Retina (tissue), 1 donor: ENCODE results near the gene HBA1.
"Not testable (repeated sequence)": the region's sequence is repeated elsewhere in the genome, so short reads cannot be mapped to it uniquely, and the experiment has no call there.

Source experiments
- DNase-seq: peaks from one replicate; pipeline ENCODE4 v3.0.0-alpha.2; 2016

Gene HBA1

DNA sequence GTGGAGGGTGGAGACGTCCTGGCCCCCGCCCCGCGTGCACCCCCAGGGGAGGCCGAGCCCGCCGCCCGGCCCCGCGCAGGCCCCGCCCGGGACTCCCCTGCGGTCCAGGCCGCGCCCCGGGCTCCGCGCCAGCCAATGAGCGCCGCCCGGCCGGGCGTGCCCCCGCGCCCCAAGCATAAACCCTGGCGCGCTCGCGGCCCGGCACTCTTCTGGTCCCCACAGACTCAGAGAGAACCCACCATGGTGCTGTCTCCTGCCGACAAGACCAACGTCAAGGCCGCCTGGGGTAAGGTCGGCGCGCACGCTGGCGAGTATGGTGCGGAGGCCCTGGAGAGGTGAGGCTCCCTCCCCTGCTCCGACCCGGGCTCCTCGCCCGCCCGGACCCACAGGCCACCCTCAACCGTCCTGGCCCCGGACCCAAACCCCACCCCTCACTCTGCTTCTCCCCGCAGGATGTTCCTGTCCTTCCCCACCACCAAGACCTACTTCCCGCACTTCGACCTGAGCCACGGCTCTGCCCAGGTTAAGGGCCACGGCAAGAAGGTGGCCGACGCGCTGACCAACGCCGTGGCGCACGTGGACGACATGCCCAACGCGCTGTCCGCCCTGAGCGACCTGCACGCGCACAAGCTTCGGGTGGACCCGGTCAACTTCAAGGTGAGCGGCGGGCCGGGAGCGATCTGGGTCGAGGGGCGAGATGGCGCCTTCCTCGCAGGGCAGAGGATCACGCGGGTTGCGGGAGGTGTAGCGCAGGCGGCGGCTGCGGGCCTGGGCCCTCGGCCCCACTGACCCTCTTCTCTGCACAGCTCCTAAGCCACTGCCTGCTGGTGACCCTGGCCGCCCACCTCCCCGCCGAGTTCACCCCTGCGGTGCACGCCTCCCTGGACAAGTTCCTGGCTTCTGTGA lies at the start of gene HBA1:
TSS of gene HBA1 (plus strand) at position 204 of the 906 bp plus-strand sequence. CDS start at position 241, 37 bp downstream.
- not testable (repeated sequence) for DNase-seq

DNA sequence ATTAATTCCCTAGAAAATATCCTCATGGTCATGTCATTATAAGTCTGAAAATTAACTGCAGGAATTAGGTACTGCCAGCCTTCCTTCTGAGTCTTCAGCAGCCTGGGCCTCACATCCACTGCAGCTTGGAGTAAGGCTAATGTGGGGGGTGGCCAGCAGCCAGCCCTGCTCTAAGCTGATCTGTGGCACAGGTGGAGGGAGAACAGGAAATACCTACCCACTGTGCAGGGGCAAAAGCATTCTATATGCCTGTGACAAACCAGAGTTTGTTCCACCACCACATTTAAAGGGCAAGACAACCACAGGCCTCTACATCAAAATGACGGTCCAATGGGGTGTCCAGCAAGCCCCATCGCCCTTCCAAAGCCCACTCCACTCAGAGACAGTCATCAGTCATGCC lies 47.4 kb upstream of the HBA1 start:
- no peak for DNase-seq

DNA sequence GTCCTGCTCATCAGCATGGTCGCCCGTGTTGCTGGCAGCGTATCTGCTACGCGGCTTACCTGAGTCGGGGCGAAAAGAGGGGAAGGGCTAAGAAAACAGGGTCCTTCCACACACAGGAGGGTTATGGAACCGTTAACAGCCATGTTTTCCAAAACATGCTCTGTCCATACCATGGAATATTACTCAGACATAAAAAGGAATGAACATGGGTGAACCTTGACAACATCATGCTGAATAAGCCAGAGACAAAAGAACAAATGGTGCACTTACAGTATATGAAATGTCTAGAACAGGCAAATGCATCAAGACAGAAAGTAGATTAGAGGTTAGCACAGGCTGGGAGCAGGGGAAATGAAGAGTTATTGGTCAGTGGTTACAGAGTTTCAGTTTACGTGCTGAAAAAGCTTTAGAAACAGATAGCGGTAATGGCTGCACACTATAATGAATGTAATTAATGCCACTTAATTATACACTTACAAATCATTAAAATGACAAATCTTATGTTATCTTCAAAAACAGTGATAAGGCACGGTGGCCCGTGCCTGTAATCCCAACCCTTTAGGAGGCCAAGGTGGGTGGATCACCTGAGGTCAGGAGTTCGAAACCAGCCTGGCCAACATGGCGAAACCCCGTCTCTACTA lies 45.8 kb upstream of the HBA1 start:
- no peak for DNase-seq

DNA sequence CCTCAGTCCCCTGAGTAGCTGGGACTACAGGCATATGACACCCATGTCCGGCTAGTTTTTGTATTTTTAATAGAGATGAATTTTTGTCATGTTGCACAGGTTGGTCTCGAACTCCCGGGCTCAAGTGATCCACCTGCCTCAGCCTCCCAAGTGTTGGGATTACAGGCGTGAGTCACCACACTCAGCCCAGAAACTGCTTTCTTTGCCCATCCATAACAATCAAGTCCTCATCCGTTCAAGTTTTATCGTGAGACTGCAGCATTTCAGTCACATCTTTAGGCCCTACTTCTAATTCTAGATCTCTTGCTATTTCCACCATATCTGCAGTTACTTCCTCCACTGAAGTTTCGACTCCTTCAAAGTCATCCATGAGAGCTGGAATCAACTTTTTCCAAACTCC lies 44.4 kb upstream of the HBA1 start:
- DNase-seq: no peak

DNA sequence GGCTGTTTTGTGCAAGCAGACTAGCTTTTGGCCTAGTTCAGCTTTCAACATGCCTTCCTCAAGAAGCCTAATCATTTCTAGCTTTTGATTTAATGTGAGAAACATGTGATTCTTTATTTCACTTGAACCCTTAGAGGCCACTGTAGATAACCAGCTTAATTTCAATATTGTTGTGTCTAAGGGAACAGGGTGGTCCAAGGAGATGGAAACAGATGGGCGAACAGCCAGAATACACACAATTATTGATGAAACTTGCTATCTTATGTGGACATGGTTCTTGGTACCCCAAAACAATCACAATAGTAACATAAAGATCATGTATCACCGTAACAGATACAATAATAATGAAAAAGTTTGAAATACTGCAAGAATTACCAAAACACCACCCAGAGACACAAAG lies 42.8 kb upstream of the HBA1 start:
- DNase-seq: no peak

DNA sequence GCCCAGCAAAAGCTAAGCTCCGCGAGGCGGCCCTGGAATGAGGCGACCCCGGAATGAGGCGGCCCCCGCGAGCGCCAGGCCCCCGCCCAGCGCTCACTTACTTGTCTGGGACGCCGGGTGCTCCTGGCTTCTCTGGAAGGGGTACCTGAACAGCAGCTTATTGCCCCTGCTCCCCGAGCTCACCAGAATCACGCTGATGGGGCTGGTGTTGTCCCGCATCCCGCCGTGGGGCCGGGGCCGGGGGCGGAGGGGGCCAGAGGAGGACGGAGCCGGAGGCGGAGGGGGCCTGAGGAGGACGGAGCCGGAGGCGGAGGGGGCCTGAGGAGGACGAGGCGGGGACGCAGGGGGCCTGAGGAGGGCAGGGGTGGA lies 38.4 kb upstream of the HBA1 start:
- peak; percentile 61 for DNase-seq

DNA sequence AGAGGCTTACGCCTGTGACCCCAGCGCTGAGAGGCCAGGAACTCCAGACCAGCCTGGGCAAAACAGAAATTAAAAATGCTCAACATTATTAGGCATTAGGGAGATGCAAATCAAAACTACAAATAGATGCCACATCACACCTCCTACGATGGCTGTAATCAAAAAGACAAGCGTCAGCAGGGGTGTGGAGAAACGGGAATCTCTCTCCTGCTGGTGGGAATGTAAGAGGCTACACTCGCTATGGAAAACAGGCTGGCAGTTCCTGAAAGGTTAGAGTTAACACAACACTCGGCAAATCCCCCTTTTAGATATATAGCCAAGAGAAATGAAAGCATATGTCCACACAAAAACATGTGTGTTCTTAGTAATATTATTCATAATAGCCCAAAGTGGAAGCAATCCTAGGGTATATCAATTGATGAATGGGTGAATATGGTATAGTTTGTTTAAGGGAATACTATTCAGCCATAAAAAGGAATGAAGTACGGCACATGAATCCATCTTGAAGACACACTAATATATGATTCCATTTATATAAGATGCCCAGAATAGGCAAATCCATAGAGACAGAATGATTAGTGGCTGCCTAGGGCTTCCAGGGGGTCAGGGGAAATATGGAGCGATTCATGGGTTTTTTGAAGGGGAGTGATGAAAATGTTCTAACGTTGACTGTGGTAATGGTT lies 36.2 kb upstream of the HBA1 start:
- DNase-seq: no peak

DNA sequence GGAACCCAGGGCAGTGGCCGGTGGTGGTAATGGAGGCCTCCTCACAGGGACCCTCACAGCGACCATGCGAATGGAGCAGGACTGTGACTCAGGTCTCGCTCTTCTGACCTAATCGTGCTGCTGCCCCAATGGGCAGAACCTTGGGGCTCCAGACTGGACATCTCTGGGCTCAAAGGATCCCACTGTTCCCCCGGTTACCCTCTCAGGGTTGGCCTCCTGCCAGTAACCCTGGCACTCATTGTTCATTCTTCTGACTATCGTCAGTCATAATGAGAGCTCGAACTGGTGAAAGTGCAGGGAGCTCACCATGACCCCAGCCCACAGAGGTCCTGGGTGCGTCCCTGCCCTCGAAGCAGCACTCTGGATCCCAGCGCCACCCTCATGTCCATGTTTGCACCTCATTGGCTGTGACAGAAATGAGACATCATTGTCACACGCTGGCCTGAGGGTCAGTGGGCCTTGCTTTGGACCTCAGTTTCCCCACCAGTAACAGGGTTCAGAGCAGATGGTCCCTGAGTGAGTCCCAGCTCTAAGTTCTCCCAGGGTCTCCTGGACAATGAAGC lies 34.0 kb upstream of the HBA1 start:
- DNase-seq: no peak

DNA sequence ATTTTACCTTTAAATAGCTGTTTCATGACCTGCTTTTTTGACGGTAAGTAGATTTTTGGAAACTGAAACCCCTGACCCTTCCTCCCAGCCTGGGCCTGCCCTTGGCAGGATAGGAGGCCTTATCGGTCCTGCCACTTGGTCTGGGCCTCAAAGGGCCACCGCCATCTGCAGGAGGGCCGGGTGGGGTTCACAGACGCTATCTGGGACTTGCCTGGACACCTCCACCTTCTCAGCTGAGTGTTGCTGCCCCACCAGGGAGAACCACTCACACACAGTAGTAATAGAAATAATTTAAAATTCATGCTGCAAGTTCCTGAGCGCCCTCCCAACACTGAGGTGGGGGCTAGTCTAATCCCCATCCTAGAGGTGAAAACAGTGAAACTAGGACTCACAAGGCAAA lies 33.4 kb upstream of the HBA1 start:
- no peak for DNase-seq

DNA sequence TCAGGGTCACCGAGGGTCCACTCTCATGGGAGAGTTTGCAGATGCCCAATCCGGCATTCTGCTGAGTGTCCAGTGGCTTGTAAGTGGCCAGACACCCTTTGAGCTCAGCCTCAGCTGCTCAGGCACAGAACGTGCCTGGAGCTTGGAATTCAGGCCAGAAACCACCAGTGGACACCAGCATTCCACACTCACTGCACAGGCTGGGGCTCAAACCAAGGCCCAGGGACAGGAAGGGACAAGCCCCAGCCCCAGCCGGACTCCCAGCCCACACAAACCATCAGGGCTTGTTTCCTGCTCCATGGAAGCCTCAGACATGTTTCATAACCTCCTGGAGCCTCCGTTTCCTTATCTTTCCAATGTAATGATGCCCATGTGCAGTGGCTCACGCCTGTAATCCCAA lies 33.0 kb upstream of the HBA1 start:
- no peak for DNase-seq

DNA sequence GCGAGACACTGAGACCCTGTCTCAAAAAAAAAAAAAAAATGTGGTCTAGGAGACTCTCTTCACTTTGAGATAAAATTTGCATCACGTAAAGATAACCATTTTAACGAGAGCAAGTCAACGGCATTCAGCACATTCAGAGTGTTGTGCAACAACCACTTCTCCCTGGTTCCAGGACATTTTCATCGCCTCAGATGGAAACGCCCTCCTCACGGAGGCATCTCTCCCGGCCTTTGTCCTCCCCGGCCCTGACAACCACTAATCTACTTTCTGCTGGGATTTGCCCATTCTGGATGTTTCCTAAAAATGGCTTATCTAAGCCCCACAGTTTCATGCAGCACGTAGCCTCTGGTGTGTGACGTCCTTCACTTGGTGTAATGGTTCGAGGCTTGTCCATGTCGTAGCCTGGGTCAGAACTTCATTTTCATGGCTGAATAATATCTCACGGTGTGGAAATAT lies 31.7 kb upstream of the HBA1 start:
- no peak for DNase-seq

DNA sequence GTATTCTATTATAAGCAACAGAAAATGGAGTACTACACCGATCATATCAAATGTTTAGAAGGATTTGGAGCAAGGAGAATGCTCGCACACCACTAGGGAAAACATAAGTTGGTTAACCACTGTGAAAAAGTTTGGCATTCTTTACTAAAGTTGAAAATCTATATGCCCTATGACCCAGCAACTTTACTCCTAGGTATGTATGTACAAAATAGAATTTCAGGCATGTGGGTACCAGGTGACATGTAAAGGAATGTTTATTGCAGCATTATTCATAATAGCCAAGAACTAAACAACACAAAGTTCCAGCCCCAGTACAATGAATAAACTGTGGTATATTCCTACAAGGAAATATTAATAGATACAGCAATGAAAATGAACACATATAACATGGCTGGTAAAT lies 29.8 kb upstream of the HBA1 start:
- no peak for DNase-seq

DNA sequence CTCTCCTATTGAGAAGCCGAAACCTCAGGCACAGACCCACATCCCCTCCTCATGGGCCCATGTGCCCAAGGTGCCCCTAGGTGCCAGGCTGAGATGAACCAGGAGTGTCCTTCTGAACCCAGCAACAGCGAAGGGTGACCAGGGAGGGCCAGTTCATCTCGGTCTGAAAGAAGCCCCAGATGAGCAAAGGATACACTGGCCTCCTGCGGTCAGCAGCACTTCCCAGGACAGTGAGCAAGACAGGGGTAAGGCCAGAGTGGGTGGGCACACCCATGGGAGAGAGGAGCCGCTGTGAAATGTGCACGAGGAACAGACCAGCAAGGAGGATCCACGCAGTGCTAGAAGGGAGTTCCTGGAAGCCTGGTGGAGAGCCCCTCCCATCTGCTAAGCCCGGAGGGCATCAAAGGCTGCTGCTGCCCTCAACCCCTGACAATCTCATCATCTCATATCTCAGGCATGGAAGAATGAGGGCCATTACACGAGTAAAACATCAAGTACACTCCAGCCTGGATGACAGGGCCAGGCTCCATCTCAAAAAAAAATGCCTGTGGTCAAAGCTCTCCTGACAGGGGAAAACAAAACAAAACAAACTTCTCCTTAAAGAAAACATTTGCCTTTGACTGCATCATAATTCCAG lies 27.3 kb upstream of the HBA1 start:
- no peak for DNase-seq

DNA sequence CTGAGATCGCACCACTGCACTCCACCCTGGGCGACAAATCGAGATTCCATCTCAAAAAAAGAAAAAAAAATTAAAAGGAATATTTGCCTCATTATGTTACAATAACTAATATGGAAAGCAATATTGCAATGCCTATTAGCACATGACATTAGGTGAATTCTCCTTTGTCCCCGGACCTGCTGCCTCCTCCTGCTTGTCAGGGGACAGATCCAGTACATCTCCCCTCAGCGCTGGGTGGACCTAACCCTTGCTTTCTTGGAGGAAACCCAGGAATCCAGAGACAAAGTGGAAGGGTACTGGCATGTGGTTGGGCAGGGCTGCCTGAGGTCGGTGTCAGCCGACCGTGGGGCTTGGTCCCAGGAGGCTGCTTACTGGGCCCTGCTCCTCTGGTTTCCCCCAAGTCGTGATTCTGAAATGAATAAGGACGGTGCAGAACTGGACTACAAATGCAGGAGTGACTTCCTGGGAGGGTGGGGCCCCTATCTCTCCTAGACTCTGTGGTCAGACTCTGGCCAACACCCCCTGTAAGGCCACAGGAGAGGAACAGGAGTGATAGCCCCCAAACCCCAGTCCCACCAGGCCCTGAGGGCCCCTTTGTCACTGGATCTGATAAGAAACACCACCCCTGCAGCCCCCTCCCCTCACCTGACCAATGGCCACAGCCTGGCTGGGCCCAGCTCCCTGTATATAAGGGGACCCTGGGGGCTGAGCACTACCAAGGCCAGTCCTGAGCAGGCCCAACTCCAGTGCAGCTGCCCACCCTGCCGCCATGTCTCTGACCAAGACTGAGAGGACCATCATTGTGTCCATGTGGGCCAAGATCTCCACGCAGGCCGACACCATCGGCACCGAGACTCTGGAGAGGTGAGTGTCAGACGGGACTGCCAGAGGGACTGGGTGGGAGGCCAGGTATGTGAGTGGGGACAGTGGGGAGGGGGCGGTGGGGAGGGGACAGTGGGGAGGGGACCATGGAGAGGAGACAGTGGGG lies 24.0 kb upstream of the HBA1 start, which contains the start of gene HBZ:
TSS of gene HBZ (plus strand) at position 504 of the 988 bp plus-strand sequence. CDS start at position 770, 266 bp downstream.
- no peak for DNase-seq

DNA sequence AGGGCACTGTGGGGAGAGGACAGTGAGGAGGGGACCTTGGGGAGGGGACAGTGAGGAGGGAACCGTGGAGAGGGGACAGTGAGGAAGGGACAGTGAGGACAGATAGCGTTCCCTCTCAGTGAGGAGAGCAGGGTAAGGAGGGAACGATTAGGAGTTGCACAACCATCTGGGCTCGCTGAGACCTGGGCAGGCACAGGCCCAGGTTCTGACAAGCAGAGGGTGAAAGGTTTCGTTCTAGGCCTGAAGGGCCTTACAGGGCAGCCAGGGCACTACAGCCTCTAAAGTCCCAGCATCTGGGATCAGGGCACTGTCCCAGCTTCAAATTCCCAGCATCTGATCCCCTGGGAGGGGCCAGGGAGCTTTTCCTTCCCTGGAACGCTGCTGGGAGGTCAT lies 23.4 kb upstream of the HBA1 start:
- not testable (repeated sequence) for DNase-seq

DNA sequence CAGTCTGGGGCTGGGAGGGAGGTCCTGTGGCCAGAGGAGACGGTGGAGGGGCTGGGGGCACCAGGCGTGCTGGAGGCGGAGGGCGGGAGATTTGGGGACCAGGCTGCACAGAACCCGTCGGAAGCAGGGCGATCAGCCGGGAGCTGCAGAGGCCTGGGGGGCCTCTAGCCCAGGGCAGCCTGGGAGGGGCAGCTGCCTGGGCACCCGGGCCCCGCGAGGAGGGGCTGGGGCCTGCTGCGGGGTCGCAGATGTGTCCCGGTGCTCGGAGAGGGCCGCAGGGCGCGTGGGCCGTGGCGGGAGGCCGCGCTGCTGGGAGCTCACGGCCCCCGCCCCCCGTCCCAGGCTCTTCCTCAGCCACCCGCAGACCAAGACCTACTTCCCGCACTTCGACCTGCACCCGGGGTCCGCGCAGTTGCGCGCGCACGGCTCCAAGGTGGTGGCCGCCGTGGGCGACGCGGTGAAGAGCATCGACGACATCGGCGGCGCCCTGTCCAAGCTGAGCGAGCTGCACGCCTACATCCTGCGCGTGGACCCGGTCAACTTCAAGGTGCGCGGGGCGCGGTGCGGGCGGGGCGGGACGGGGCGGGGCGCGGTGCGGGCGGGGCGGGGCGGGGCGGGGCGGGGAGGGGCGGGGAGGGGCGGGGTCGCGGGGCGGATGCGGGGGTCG lies 22.8 kb upstream of the HBA1 start:
- not testable (repeated sequence) for DNase-seq

DNA sequence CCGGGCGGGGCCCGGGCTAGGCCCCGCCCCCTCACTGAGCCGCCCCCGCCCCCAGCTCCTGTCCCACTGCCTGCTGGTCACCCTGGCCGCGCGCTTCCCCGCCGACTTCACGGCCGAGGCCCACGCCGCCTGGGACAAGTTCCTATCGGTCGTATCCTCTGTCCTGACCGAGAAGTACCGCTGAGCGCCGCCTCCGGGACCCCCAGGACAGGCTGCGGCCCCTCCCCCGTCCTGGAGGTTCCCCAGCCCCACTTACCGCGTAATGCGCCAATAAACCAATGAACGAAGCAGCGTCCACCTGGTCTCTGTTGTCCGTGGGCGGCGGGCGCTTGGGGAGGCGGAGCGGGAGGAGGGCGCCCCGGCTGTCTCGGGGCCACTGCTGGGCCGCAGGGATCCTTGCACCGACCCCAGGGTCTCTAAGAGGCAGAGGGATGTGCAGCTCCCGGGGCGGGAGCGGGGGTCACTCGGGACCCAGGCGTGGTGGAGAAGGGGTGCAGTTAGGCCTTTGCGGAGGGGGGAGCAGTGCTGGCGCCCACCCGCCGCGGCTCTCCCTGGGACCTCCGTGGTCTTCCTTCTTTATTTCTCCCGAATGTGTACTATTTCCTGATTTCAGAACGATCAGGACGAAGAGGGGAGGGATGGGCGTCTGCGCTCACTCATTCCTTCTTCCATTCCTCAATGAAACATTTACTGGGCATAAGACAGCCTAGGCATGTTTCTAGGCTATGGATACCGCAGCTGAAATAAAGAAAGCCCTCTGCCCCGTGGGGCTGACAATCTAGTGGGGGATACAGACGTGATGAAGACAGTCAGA lies 22.1 kb upstream of the HBA1 start:
- DNase-seq: peak; percentile 64

DNA sequence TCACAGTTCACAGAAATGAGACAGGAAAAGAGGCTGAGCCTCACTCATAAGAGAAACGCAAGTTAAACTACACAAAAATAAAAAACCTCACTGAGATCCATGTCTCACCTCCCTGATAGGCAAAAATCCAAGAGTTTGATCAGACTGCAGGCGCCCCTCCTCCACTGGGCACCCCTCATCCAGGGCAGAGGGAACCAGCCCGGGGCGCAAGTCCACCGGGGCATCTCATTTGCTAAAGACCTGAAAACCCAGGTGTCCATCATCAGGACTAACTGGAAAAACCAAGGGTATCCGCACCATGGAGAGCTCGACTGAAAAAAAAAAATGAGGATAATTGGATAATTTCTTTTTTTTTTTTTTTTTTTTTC lies 21.5 kb upstream of the HBA1 start:
- no peak for DNase-seq

DNA sequence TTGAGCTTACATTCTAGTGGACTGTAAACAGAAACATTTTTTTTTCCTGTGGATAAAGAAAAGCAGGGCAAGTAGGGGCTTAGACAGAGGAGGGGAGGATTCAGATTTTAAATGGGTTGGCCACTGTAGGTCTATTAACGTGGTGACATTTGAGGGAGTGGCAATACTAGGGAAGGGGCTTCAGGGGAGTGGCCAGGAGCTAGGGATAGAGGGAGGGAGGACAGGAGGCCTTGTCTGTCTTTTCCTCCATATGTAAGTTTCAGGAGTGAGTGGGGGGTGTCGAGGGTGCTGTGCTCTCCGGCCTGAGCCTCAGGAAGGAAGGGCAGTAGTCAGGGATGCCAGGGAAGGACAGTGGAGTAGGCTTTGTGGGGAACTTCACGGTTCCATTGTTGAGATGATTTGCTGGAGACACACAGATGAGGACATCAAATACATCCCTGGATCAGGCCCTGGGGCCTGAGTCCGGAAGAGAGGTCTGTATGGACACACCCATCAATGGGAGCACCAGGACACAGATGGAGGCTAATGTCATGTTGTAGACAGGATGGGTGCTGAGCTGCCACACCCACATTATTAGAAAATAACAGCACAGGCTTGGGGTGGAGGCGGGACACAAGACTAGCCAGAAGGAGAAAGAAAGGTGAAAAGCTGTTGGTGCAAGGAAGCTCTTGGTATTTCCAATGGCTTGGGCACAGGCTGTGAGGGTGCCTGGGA lies 17.2 kb upstream of the HBA1 start:
- DNase-seq: no peak
